ENCODE results near the gene USP32.
"Not testable (repeated sequence)": the region's sequence is repeated elsewhere in the genome, so short reads cannot be mapped to it uniquely, and the experiment has no call there.

Gene USP32

DNA sequence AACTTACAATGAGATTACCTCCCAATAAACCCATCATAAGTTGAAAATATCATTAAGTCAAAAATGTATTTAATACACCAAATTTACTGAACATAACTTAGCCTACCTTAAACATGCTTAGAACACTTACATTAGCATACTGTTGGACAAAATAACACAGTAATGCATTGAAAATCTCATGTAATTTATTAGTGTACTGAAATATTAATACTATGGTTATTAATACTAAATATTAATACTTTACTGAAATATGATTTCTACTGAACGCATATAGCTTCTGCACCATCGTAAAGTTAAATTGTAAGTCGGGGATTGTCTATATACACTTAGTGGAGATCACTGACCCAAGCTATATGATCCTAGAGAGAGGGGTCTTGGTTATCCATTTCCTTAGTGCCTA is 4.3 kb downstream of the USP32 start:
- no peak overlapping the region for H3K27ac ChIP-seq (ENCODE audit: low read length)
- no peaks in the 10 kb centered on the region for H3K27me3 ChIP-seq (ENCODE audit: low read depth, low read length)
- H3K9me3 ChIP-seq (ENCODE audit: control insufficient read depth in 1 of 2, low read length in 2 of 2), result no peaks in the 10 kb centered on the region
- peaks cover 0 to 39% of the 10 kb centered on the region in 2 donors for H3K4me1 ChIP-seq (ENCODE audit: control insufficient read depth in 1 of 2, insufficient read depth in 2 of 2, low read length in 2 of 2)
- H3K36me3 ChIP-seq (ENCODE audit: control insufficient read depth in 1 of 2, insufficient read depth in 2 of 2, low read length in 2 of 2), result peaks cover 0 to 10% of the 10 kb centered on the region in 2 donors
- H3K4me3 ChIP-seq (ENCODE audit: low read depth in 1 of 2, low read length in 2 of 2), result no peak overlapping the region

DNA sequence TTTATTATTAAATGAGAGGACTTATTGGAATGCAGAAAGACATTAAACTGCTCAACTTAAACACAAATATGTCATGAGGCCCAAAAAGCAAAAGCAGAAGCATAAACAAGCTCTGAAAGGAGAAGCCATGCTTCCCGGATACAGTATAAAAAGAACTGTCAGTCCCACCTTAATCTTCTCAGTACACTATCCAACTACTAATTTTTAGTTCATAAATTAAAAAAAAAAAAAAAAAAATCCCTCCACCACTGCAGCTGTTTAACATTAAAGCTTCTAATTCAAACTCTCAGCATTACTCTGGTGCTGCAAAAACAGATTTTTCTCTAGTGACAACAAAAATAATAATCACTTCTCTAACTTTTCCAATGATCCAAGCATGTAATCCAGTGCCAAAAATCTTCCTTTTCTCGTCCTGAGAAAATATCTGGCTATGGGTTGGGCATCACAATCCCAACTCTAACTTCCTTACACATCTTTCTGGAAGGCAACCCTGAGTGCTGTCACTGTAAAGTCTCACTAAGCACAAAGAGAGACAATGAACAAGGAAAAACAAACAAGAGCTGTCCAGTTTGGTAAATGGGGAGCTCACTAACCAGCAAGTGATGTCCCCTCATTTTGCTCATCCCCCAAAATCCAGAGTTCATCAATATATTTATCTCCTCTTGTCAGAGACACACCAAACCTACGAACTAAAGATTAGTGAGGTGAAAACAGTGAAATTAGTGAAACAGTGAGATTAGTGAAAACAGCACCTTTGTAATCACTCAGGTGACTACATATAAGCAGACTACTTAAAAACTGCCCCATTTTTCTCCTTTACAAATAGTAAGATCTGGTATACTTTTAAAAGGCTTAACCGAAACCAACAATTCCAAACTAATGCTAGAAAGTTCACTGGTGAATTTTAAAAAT is 5.5 kb downstream of the USP32 start:
- Histone ChIP-seq H3K9me3 (ENCODE audit: control insufficient read depth in 1 of 2, low read length in 2 of 2) (no peaks in the 10 kb centered on the region), H3K27ac (ENCODE audit: low read length) (no peak overlapping the region), H3K4me1 (ENCODE audit: control insufficient read depth in 1 of 2, insufficient read depth in 2 of 2, low read length in 2 of 2) (peaks cover 0 to 39% of the 10 kb centered on the region in 2 donors)

DNA sequence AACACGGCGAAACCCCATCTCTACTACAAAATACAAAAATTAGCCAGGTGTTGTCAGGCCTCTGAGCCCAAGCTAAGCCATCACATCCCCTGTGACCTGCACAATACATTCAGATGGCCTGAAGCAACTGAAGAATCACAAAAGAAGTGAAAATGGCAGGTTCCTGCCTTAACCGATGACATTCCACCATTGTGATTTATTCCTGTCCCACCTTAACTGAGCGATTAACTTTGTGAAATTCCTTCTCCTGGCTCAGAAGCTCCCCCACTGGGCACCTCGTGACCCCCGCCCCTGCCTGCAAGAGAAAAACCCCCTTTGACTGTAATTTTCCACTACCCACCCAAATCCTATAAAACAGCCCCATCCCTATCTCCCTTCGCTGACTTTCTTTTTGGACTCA is 7.0 kb downstream of the USP32 start:
- H3K27ac ChIP-seq (ENCODE audit: low read length); H3K9me3 ChIP-seq (ENCODE audit: control insufficient read depth in 1 of 2, low read length in 2 of 2); H3K27me3 ChIP-seq (ENCODE audit: low read depth, low read length); H3K36me3 ChIP-seq (ENCODE audit: control insufficient read depth in 1 of 2, insufficient read depth in 2 of 2, low read length in 2 of 2); H3K4me3 ChIP-seq (ENCODE audit: low read depth in 1 of 2, low read length in 2 of 2): not testable (repeated sequence)
- H3K4me1 ChIP-seq (ENCODE audit: control insufficient read depth in 1 of 2, insufficient read depth in 2 of 2, low read length in 2 of 2), result peaks cover 0 to 28% of the 10 kb centered on the region in 2 donors

More for the DNA sequence above, 5.5 kb downstream of the USP32 start:
- H3K27me3 ChIP-seq (ENCODE audit: low read depth, low read length), result no peaks in the 10 kb centered on the region
- H3K4me3 ChIP-seq (ENCODE audit: low read depth in 1 of 2, low read length in 2 of 2), result no peak overlapping the region
- H3K36me3 ChIP-seq (ENCODE audit: control insufficient read depth in 1 of 2, insufficient read depth in 2 of 2, low read length in 2 of 2), result peaks cover 0 to 4% of the 10 kb centered on the region in 2 donors

DNA sequence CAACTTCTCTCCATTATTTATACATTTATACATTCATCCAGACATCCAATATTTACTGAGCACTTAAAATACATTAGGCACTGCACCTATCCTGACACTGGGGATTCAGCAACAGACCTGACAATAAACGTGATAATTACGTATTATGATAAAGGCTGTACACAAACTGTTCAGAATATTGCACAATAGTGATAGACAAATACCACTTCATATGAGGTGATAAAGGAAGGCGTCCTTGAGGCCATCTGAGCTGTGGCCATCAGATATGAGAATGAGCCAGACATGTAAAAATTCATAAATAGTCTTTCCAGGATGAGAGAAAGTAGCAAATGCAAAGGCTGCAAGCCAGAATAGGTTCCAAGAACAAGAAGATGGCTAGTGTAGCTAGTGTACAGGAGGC is 8.6 kb downstream of the USP32 start:
- H3K9me3 ChIP-seq (ENCODE audit: control insufficient read depth in 1 of 2, low read length in 2 of 2), result no peaks in the 10 kb centered on the region
- H3K4me1 ChIP-seq (ENCODE audit: control insufficient read depth in 1 of 2, insufficient read depth in 2 of 2, low read length in 2 of 2), result peaks cover 0 to 15% of the 10 kb centered on the region in 2 donors
- no peak overlapping the region for H3K27ac ChIP-seq (ENCODE audit: low read length)

DNA sequence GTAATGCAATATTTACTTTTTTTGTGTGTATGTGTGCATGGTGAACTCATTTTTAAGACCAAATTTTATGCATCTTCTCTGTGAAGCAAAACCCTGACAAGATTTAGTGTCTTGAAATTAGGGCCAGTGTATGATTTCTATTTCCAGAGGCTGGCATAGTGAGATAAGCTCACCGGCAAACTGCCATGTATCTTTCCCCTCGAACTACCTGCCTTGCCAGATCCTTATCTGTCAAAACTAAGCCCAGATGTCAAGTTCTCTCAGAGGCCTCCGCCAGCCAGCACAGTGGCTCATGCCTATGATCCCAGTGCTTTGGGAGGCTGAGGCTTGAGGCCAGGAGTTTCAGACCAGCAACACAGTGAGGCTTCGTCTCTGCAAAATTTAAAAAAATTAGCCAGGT is 10.0 kb downstream of the USP32 start:
- Histone ChIP-seq H3K27ac (ENCODE audit: low read length) (no peak overlapping the region), H3K36me3 (ENCODE audit: control insufficient read depth in 1 of 2, insufficient read depth in 2 of 2, low read length in 2 of 2) (no peaks in the 10 kb centered on the region), H3K27me3 (ENCODE audit: low read depth, low read length) (no peaks in the 10 kb centered on the region), H3K9me3 (ENCODE audit: control insufficient read depth in 1 of 2, low read length in 2 of 2) (no peaks in the 10 kb centered on the region), H3K4me3 (ENCODE audit: low read depth in 1 of 2, low read length in 2 of 2) (no peak overlapping the region), H3K4me1 (ENCODE audit: control insufficient read depth in 1 of 2, insufficient read depth in 2 of 2, low read length in 2 of 2) (peaks cover 0 to 12% of the 10 kb centered on the region in 2 donors)

More for the DNA sequence above, 8.6 kb downstream of the USP32 start:
- H3K27me3 ChIP-seq (ENCODE audit: low read depth, low read length), result no peaks in the 10 kb centered on the region
- H3K4me3 ChIP-seq (ENCODE audit: low read depth in 1 of 2, low read length in 2 of 2), result no peak overlapping the region
- H3K36me3 ChIP-seq (ENCODE audit: control insufficient read depth in 1 of 2, insufficient read depth in 2 of 2, low read length in 2 of 2), result no peaks in the 10 kb centered on the region

DNA sequence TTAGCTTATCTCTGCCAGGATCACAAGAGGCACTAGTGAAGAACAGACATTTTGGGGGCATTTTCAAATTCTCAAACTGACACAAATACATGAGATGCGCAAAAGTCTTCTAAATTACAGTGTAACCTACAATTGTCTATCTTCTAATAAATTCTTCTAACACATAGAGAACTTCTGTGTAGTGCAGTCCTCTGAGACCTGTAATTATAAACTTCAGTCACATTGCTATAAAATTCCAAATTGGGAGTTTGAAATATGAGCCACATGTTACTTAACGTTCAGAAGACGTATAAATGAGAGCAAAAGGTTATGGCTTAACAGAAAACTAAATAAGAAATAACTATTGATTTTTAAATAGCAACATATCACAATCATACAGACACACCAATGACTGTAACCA is 12.5 kb downstream of the USP32 start:
- H3K36me3 ChIP-seq (ENCODE audit: control insufficient read depth in 1 of 2, insufficient read depth in 2 of 2, low read length in 2 of 2); H3K4me3 ChIP-seq (ENCODE audit: low read depth in 1 of 2, low read length in 2 of 2); H3K9me3 ChIP-seq (ENCODE audit: control insufficient read depth in 1 of 2, low read length in 2 of 2); H3K27me3 ChIP-seq (ENCODE audit: low read depth, low read length); H3K4me1 ChIP-seq (ENCODE audit: control insufficient read depth in 1 of 2, insufficient read depth in 2 of 2, low read length in 2 of 2); H3K27ac ChIP-seq (ENCODE audit: low read length): not testable (repeated sequence)

DNA sequence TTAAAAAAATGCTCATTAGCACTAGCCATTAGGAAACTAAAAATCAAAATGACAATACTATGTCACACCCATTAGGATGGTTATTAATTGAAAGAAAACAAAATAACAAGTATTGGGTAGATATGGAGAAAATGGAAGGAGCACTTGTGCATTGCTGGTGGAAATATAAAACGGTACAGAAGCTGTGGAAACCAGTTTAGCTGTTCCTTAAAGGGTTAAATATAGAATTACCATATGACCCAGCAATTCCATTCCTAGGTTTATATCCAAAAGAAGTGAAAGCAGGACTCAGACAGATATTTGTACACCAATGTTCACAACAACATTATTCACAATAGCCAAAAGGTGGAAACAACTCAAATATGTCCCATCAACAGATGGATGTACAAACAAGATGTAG is 13.7 kb downstream of the USP32 start:
- H3K9me3 ChIP-seq (ENCODE audit: control insufficient read depth in 1 of 2, low read length in 2 of 2); H3K27me3 ChIP-seq (ENCODE audit: low read depth, low read length); H3K27ac ChIP-seq (ENCODE audit: low read length); H3K4me1 ChIP-seq (ENCODE audit: control insufficient read depth in 1 of 2, insufficient read depth in 2 of 2, low read length in 2 of 2); H3K36me3 ChIP-seq (ENCODE audit: control insufficient read depth in 1 of 2, insufficient read depth in 2 of 2, low read length in 2 of 2); H3K4me3 ChIP-seq (ENCODE audit: low read depth in 1 of 2, low read length in 2 of 2): not testable (repeated sequence)

DNA sequence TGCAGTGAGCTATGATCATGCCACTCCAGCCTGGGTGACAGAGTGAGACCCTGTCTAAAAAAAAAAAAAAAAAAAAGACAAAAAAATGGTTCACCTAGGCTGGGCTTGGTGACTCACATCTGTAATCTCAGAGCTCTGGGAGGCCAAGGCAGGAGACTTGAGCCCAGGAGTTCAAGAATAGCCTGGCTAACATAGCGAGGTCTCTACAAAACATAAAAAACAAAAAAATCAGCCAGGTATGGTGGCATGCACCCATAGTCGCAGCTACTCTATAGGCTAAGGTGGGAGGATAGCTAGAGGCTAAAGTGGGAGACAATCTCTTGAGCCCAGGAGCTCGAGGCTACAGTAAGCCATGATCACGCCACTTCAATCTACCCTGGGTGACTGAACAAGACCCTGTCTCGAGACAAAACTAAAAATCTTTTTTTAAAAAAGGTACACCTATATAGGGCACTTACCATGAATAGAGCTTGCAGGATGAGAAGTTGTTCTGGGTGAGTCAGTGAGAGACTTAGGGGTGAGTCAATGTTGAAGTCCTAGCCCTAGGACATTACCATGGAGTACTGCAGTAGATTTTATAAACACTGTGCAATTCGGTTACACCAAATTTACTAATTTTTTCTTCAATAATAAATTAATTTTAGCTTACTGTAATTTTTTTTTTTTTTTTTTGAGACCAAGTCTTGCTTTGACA is 19.0 kb downstream of the USP32 start:
- Histone ChIP-seq H3K4me3 (ENCODE audit: low read depth in 1 of 2, low read length in 2 of 2) (no peak overlapping the region), H3K9me3 (ENCODE audit: control insufficient read depth in 1 of 2, low read length in 2 of 2) (no peaks in the 10 kb centered on the region), H3K4me1 (ENCODE audit: control insufficient read depth in 1 of 2, insufficient read depth in 2 of 2, low read length in 2 of 2) (peaks cover 0 to 2% of the 10 kb centered on the region in 2 donors), H3K27ac (ENCODE audit: low read length) (no peak overlapping the region), H3K36me3 (ENCODE audit: control insufficient read depth in 1 of 2, insufficient read depth in 2 of 2, low read length in 2 of 2) (no peaks in the 10 kb centered on the region), H3K27me3 (ENCODE audit: low read depth, low read length) (no peaks in the 10 kb centered on the region)

DNA sequence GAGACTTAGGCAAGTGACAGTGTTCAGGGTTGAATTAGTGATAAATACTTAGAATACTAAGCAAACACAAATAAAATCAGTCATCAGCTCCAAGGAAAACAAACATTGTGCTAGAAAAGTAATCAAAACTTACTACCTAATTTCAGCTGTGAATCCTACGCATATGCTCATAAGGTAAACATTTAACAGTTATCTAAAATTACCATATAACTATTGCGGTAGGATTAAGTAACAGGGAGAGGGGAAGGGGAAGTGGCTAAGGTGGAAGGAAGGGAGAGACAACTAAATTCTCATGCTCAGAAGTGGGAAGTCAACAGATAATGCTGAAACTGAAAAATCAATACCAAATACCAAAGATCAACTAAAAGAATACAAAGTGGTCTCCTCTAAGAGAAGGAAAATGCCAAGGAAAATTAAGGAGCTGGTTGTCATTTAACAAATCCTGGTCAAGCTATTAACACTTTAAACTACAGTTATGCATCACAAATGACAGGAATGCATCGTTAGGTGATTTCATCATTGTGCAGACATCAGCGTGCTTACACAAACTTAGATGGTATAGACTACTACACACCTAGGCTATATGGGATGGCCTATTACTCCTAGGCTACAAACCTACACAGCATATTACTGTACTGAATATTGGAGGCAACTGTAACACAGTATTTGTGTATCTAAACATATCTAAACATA is 20.0 kb downstream of the USP32 start:
- no peak overlapping the region for H3K4me3 ChIP-seq (ENCODE audit: low read depth in 1 of 2, low read length in 2 of 2)
- peaks cover 0 to 5% of the 10 kb centered on the region in 2 donors for H3K4me1 ChIP-seq (ENCODE audit: control insufficient read depth in 1 of 2, insufficient read depth in 2 of 2, low read length in 2 of 2)
- H3K9me3 ChIP-seq (ENCODE audit: control insufficient read depth in 1 of 2, low read length in 2 of 2), result no peaks in the 10 kb centered on the region
- H3K27me3 ChIP-seq (ENCODE audit: low read depth, low read length), result no peaks in the 10 kb centered on the region
- no peaks in the 10 kb centered on the region for H3K36me3 ChIP-seq (ENCODE audit: control insufficient read depth in 1 of 2, insufficient read depth in 2 of 2, low read length in 2 of 2)
- no peak overlapping the region for H3K27ac ChIP-seq (ENCODE audit: low read length)

DNA sequence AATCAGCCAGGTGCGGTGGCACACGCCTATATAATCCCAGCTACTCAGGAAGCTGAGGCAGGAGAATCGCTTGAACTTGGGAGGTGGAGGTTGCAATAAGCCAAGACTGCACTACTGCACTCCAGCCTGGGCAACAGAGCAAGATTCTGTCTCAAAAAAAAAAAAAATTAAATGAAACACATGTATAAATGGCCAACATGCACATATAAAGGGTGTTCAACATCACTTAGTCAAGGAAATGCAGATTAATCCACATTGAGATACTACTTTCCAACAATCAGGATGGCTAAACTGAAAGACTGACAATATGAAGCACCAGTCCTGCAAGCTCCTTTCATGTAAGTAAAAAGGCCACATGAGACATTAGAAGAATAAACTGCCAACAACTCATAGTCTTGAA is 20.5 kb downstream of the USP32 start:
- Histone ChIP-seq H3K27me3 (ENCODE audit: low read depth, low read length) (no peaks in the 10 kb centered on the region), H3K4me1 (ENCODE audit: control insufficient read depth in 1 of 2, insufficient read depth in 2 of 2, low read length in 2 of 2) (peaks cover 0 to 5% of the 10 kb centered on the region in 2 donors), H3K27ac (ENCODE audit: low read length) (no peak overlapping the region), H3K36me3 (ENCODE audit: control insufficient read depth in 1 of 2, insufficient read depth in 2 of 2, low read length in 2 of 2) (no peaks in the 10 kb centered on the region), H3K4me3 (ENCODE audit: low read depth in 1 of 2, low read length in 2 of 2) (no peak overlapping the region), H3K9me3 (ENCODE audit: control insufficient read depth in 1 of 2, low read length in 2 of 2) (no peaks in the 10 kb centered on the region)

DNA sequence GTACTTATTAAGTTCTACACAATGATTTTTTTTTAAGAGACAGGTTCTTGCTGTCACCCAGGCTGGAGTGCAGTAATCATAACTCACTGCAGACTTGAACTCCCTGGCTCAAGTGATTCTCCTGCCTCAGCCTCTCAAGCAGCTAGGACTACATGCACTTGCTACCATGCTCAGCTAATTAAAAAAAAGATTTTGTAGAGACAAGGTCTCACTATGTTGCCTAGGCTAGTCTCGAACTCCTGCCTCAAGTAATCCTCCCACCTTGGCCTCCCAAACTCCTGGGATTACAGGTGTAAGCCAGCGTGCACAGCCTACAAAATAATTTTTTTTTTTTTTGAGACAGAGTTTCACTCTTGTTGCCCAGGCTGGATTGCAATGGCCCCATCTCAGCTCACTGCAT is 22.2 kb downstream of the USP32 start:
- Histone ChIP-seq H3K4me1 (ENCODE audit: control insufficient read depth in 1 of 2, insufficient read depth in 2 of 2, low read length in 2 of 2) (peaks cover 0 to 5% of the 10 kb centered on the region in 2 donors), H3K27ac (ENCODE audit: low read length) (no peak overlapping the region), H3K27me3 (ENCODE audit: low read depth, low read length) (no peaks in the 10 kb centered on the region), H3K4me3 (ENCODE audit: low read depth in 1 of 2, low read length in 2 of 2) (no peak overlapping the region), H3K9me3 (ENCODE audit: control insufficient read depth in 1 of 2, low read length in 2 of 2) (no peaks in the 10 kb centered on the region), H3K36me3 (ENCODE audit: control insufficient read depth in 1 of 2, insufficient read depth in 2 of 2, low read length in 2 of 2) (no peaks in the 10 kb centered on the region)
